Neural cell (in vitro differentiated cells): ENCODE results near the gene SKAP1. TPM values are rescaled to one million over a fixed set of nuclear protein-coding genes. Genes with fewer than 3 reads are reported as not detected.

Source experiments
- H2AFZ ChIP-seq: fragments of 200-600, 300-800 bp; sonication (generic), shearing (Covaris generic); 2 replicates; pipeline ENCODE4 v1.6.0; 2014; ENCODE audit warnings: low read depth, mild to moderate bottlenecking, antibody characterized with exemption, low read length, moderate library complexity
- H3F3A ChIP-seq: fragments of 200-600 bp; shearing (Covaris generic); 2 replicates; pipeline ENCODE4 v1.6.1; 2016; ENCODE audit warnings: mild to moderate bottlenecking, moderate library complexity, mixed read lengths, antibody characterized with exemption, low read length; ENCODE audit not compliant: insufficient read depth, poor library complexity, severe bottlenecking
- H3K27ac ChIP-seq: fragments of 200-600, 300-800 bp; sonication (generic), shearing (Covaris generic); 2 replicates; pipeline ENCODE4 v1.5.1; 2014; ENCODE audit warnings: mild to moderate bottlenecking, low read length, moderate library complexity
- H3K27me3 ChIP-seq: fragments of 300-800, 200-600 bp; sonication (generic), shearing (Covaris generic); 2 replicates; pipeline ENCODE4 v1.6.0; 2014; ENCODE audit warnings: mild to moderate bottlenecking, low read depth, low read length, moderate library complexity; ENCODE audit not compliant: insufficient read depth
- H3K36me3 ChIP-seq: fragments of 300-800, 200-600 bp; sonication (generic), shearing (Covaris generic); 2 replicates; pipeline ENCODE4 v1.5.1; 2014; ENCODE audit warnings: mild to moderate bottlenecking, antibody characterized with exemption, low read length, moderate library complexity; ENCODE audit not compliant: insufficient read depth
- H3K4me2 ChIP-seq: fragments of 300-800, 200-600 bp; sonication (generic), shearing (Covaris generic); 2 replicates; pipeline ENCODE4 v1.6.0; 2014; ENCODE audit warnings: mild to moderate bottlenecking, low read length
- H3K4me3 ChIP-seq: fragments of 300-800, 200-600 bp; sonication (generic), shearing (Covaris generic); 2 replicates; pipeline ENCODE4 v1.5.1; 2014; ENCODE audit warnings: mild to moderate bottlenecking, low read length, moderate library complexity
- H3K79me2 ChIP-seq: fragments of 200-600 bp; shearing (Covaris generic); replicated peaks from 2 replicates; pipeline ENCODE4 v1.6.0; 2014; ENCODE audit warnings: mild to moderate bottlenecking, low read length, moderate library complexity; ENCODE audit not compliant: insufficient read depth
- H3K9ac ChIP-seq: fragments of 300-800, 200-600 bp; sonication (generic), shearing (Covaris generic); 2 replicates; pipeline ENCODE4 v1.6.1; 2016; ENCODE audit warnings: mild to moderate bottlenecking, low read length, mixed read lengths
- H3K9me2 ChIP-seq: fragments of 200-600 bp; shearing (Covaris generic); 2 replicates; pipeline ENCODE4 v1.6.1; 2016; ENCODE audit warnings: mild to moderate bottlenecking, low read length, mixed read lengths; ENCODE audit not compliant: insufficient read depth
- H3K9me3 ChIP-seq: fragments of 200-600, 300-800 bp; sonication (generic), shearing (Covaris generic); 2 replicates; pipeline ENCODE4 v1.6.1; 2016; ENCODE audit warnings: mild to moderate bottlenecking, mixed run types, low read length, moderate library complexity, mixed read lengths
- H4K20me1 ChIP-seq: fragments of 200-600 bp; shearing (Covaris generic); 2 replicates; pipeline ENCODE4 v1.6.1; 2016; ENCODE audit warnings: mild to moderate bottlenecking, mixed run types; ENCODE audit not compliant: insufficient read depth
- CTCF ChIP-seq: fragments of 450-650 bp; IDR thresholded peaks from 2 replicates; pipeline ENCODE4 v1.5.1; 2014; ENCODE audit warnings: antibody characterized with exemption, mild to moderate bottlenecking, moderate library complexity; ENCODE audit not compliant: poor library complexity, severe bottlenecking
- EP300 ChIP-seq: fragments of 450-650 bp; conservative IDR thresholded peaks from 2 replicates; pipeline ENCODE4 v1.6.1; 2014; ENCODE audit warnings: antibody characterized with exemption, mild to moderate bottlenecking, moderate library complexity; ENCODE audit not compliant: poor library complexity, severe bottlenecking
- EZH2 ChIP-seq: fragments of 200-600, 300-800 bp; shearing (Covaris generic), sonication (generic); IDR thresholded peaks from 2 replicates; pipeline ENCODE4 v1.6.1; 2014; ENCODE audit warnings: antibody characterized with exemption, low read length, borderline replicate concordance, mild to moderate bottlenecking; ENCODE audit not compliant: insufficient read depth, poor library complexity, severe bottlenecking
- MXI1 ChIP-seq: fragments of 450-650 bp; conservative IDR thresholded peaks from 2 replicates; pipeline ENCODE4 v1.6.1; 2014; ENCODE audit warnings: antibody characterized with exemption, mild to moderate bottlenecking; ENCODE audit not compliant: poor library complexity, severe bottlenecking
- POLR2AphosphoS5 ChIP-seq: IDR thresholded peaks from 2 replicates; pipeline ENCODE4 v1.6.1; 2012
- RAD21 ChIP-seq: fragments of 450-650 bp; conservative IDR thresholded peaks from 2 replicates; pipeline ENCODE4 v1.6.1; 2014; ENCODE audit warnings: antibody characterized with exemption, mild to moderate bottlenecking, moderate library complexity
- REST ChIP-seq: IDR thresholded peaks from 2 replicates; pipeline ENCODE4 v1.6.1; 2012; ENCODE audit warnings: borderline replicate concordance
- SMC3 ChIP-seq: fragments of 450-650 bp; conservative IDR thresholded peaks from 2 replicates; pipeline ENCODE4 v1.6.1; 2014; ENCODE audit warnings: antibody characterized with exemption, mild to moderate bottlenecking, moderate library complexity; ENCODE audit not compliant: poor library complexity
- TAF1 ChIP-seq: IDR thresholded peaks from 2 replicates; pipeline ENCODE4 v1.6.1; 2012; ENCODE audit warnings: low read depth
- polyA plus RNA-seq: library from polyadenylated mRNA; depleted of rRNA; stranded (reverse); fragments of >200 nt; gene quantifications from 2 replicates; pipeline ENCODE4 v1.2.3, GENCODE V29; 2014

SKAP1 gene
- polyA plus RNA-seq, 1 donor from 2014 or later: 0.63 TPM

- Histone ChIP-seq H3F3A (no peaks in the 10 kb centered on the region), H3K4me2 (no peak overlapping the region), H3K79me2 (no peaks in the 10 kb centered on the region), H3K27me3 (no peaks in the 10 kb centered on the region), H2AFZ (no peak overlapping the region), H3K9me2 (no peaks in the 10 kb centered on the region), H3K36me3 (no peaks in the 10 kb centered on the region), H3K9ac (no peak overlapping the region), H3K4me3 (no peak overlapping the region), H3K27ac (no peak overlapping the region), H4K20me1 (no peaks in the 10 kb centered on the region), H3K9me3 (no peaks in the 10 kb centered on the region)
- TF ChIP-seq MXI1 (no peak), EZH2 (no peak), TAF1 (no peak), CTCF (no peak), SMC3 (no peak), RAD21 (no peak), POLR2AphosphoS5 (no peak), REST (no peak), EP300 (no peak)
These were observed 195.1 kb downstream of the SKAP1 start for GRCh38 chr17:48234922-48235321.

- no peaks in the 10 kb centered on the region for H3K9me3 ChIP-seq
- TF ChIP-seq POLR2AphosphoS5: peak; percentile 36
- no peak for TF ChIP-seq REST
- TF ChIP-seq CTCF: no peak
- H2AFZ ChIP-seq: no peak overlapping the region
- H3K27me3 ChIP-seq: no peaks in the 10 kb centered on the region
- H3K4me3 ChIP-seq: no peak overlapping the region
- no peaks in the 10 kb centered on the region for H3K79me2 ChIP-seq
- H3K27ac ChIP-seq: no peak overlapping the region
- no peak overlapping the region for H3K4me2 ChIP-seq
- H3F3A ChIP-seq: no peaks in the 10 kb centered on the region
- H3K9me2 ChIP-seq: no peaks in the 10 kb centered on the region
- no peaks in the 10 kb centered on the region for H3K36me3 ChIP-seq
- no peak overlapping the region for H3K9ac ChIP-seq
- no peaks in the 10 kb centered on the region for H4K20me1 ChIP-seq
These were observed 197.7 kb downstream of the SKAP1 start for GRCh38 chr17:48231995-48232959.
